Natural killer cell (primary cell): Measurements from ENCODE around the gene NELFE. TPM values are rescaled to one million over a fixed set of nuclear protein-coding genes. Genes with fewer than 3 reads are reported as not detected.

Experiments
- ATAC-seq, 3 donors: fragments of 150-1000 bp in 2 of 3; fragments of 200-7000 bp in 1 of 3; cut with Tn5 transposase; 1 replicate in 1 of 3; 2 replicates in 2 of 3; pipeline ENCODE4 v1.10.0; 2021; ENCODE audit warnings: mild to moderate bottlenecking in 2 of 3, moderate library complexity in 2 of 3
- DNase-seq, 2 donors: peaks; one replicate each; pipeline versions ENCODE4 v3.0.0 to v3.0.0-alpha.2; 2013 to 2021; ENCODE audit warnings: mixed read lengths in 1 of 2
- H3K27ac ChIP-seq: one replicate; pipeline ENCODE4 v1.5.1; 2013; ENCODE audit warnings: mild to moderate bottlenecking, low read length
- H3K27me3 ChIP-seq: one replicate; pipeline ENCODE4 v1.6.1; 2013; ENCODE audit warnings: low read length; ENCODE audit not compliant: control insufficient read depth, insufficient read depth
- H3K36me3 ChIP-seq: one replicate; pipeline ENCODE4 v1.6.1; 2013; ENCODE audit warnings: low read length; ENCODE audit not compliant: control insufficient read depth, insufficient read depth
- H3K4me1 ChIP-seq: one replicate; pipeline ENCODE4 v1.6.1; 2013; ENCODE audit warnings: low read length; ENCODE audit not compliant: control insufficient read depth, insufficient read depth
- H3K4me3 ChIP-seq: one replicate; pipeline ENCODE4 v1.5.1; 2013; ENCODE audit warnings: low read length
- H3K9me3 ChIP-seq: one replicate; pipeline ENCODE4 v1.6.1; 2013; ENCODE audit warnings: low read length; ENCODE audit not compliant: control insufficient read depth, insufficient read depth
- H3K27ac Mint-ChIP-seq, 2 donors: one replicate each; pipeline ENCODE4 v1.8.0; 2022; ENCODE audit warnings: mild to moderate bottlenecking in 2 of 2, mixed read lengths in 2 of 2, moderate library complexity in 1 of 2
- H3K27me3 Mint-ChIP-seq, 2 donors: one replicate each; pipeline ENCODE4 v1.8.0; 2022; ENCODE audit warnings: low read depth in 2 of 2, mixed read lengths in 2 of 2
- H3K36me3 Mint-ChIP-seq: one replicate; pipeline ENCODE4 v1.8.0; 2022; ENCODE audit warnings: mixed read lengths
- H3K4me1 Mint-ChIP-seq, 2 donors: one replicate each; pipeline ENCODE4 v1.8.0; 2022; ENCODE audit warnings: mixed read lengths in 2 of 2
- H3K4me3 Mint-ChIP-seq: one replicate; pipeline ENCODE4 v1.8.0; 2022; ENCODE audit warnings: mild to moderate bottlenecking, moderate library complexity, mixed read lengths
- H3K9me3 Mint-ChIP-seq, 2 donors: one replicate each; pipeline ENCODE4 v1.8.0; 2022; ENCODE audit warnings: mixed read lengths in 2 of 2
- WGBS: methylation state at CpG from one replicate; pipeline ENCODE4 v1.1.7; 2013; ENCODE audit warnings: missing lambda C conversion rate; ENCODE audit not compliant: insufficient coverage; 5-methylcytosine and 5-hydroxymethylcytosine counted together
- intact Hi-C: fragments of 100-400 bp; cut with micrococcal nuclease; formaldehyde crosslinking; loops from one replicate; pipeline ENCODE4 v1.14.2; 2022
- total RNA-seq, 4 donors: library from RNA; stranded (reverse); fragments of 120-200 nt in 1 of 4; gene quantifications; one replicate each; pipeline versions ENCODE4 v1.2.3 to v1.2.4, GENCODE V29; 2013 to 2022
- TF ChIP-seq, protein P1 (sequence below): fragments of 200-600 bp; IDR thresholded peaks from one replicate; pipeline ENCODE4 v1.8.0; 2022; ENCODE audit warnings: antibody characterized with exemption

The NELFE gene
- total RNA-seq, 3 donors from 2014 or later (not counting 1 experiment from before 2014, with no cell fraction given) = 52.6 to 62.3 (median 56.3) TPM

DNA sequence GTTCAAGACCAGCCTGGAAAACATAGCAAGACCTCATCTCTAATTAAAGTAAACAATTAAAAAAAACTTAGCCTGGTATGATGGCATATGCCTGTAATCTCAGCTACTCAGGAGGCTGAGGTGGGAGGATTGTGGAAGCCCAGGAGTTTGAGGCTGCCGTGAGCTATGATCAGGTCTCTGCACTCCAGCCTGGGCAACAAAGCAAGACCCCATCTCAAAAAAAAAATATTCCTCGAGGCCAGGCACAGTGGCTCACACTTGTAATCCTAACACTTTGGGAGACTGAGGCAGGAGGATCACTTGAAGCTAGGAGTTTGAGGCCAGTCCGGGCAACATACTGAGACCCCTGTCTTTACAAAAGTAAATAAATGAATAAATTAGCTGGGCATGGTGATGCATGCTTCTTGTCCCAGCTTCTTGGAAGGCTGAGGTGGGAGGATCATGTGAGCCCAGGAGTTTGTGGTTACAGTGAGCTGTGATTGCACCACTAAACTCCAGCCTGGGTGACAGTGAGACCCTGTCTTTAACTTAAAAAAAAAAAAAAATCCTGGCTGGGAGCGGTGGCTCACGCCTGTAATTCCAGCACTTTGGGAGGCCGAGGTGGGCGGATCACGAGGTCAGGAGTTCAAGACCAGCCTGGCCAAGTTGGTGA lies 40.6 kb downstream of the NELFE start:
- H3K4me3 Mint-ChIP-seq = no peak overlapping the region
- H3K4me1 ChIP-seq = no peaks in the 10 kb centered on the region
- WGBS = 91% methylated on average over 8 of the region's 8 CpGs
- no peaks in the 10 kb centered on the region for H3K9me3 Mint-ChIP-seq
- no peaks in the 10 kb centered on the region for H3K36me3 ChIP-seq
- no peak for ATAC-seq
- DNase-seq = no peak
- no peaks in the 10 kb centered on the region for H3K36me3 Mint-ChIP-seq
- no peaks in the 10 kb centered on the region for H3K4me1 Mint-ChIP-seq
- H3K27ac Mint-ChIP-seq = no peak overlapping the region
- peaks cover 4 to 10% of the 10 kb centered on the region in 2 donors for H3K27me3 Mint-ChIP-seq
- TF ChIP-seq, protein P1, sequence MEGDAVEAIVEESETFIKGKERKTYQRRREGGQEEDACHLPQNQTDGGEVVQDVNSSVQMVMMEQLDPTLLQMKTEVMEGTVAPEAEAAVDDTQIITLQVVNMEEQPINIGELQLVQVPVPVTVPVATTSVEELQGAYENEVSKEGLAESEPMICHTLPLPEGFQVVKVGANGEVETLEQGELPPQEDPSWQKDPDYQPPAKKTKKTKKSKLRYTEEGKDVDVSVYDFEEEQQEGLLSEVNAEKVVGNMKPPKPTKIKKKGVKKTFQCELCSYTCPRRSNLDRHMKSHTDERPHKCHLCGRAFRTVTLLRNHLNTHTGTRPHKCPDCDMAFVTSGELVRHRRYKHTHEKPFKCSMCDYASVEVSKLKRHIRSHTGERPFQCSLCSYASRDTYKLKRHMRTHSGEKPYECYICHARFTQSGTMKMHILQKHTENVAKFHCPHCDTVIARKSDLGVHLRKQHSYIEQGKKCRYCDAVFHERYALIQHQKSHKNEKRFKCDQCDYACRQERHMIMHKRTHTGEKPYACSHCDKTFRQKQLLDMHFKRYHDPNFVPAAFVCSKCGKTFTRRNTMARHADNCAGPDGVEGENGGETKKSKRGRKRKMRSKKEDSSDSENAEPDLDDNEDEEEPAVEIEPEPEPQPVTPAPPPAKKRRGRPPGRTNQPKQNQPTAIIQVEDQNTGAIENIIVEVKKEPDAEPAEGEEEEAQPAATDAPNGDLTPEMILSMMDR = no peak
- no peak overlapping the region for H3K4me3 ChIP-seq
- H3K9me3 ChIP-seq = no peaks in the 10 kb centered on the region
- intact Hi-C loops = no loop called here
- no peaks in the 10 kb centered on the region for H3K27me3 ChIP-seq
- H3K27ac ChIP-seq = no peak overlapping the region

DNA sequence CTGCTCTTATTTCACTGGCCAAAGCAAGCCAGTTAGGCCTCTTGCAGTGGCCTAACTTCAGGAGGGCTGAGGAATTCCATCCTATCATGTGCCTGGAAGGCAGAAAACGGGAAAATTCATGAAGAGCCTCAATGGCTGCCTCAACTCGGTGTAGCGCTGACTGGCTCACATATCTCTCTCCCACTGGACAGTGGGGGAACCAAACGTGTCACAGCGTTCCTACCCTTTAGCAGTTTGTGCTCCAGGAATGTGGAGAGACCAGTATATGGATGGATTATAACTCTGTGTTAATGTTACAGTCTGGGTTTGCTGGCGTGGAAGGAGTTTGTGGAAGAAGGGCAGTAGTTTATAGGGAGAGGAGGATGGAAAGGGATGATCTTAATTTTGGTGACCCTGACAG lies 43.0 kb downstream of the NELFE start:
- Mint-ChIP-seq H3K27me3 (peaks cover 7 to 10% of the 10 kb centered on the region in 2 donors), H3K4me3 (no peak overlapping the region), H3K27ac (no peak overlapping the region), H3K4me1 (no peaks in the 10 kb centered on the region), H3K9me3 (no peaks in the 10 kb centered on the region), H3K36me3 (no peaks in the 10 kb centered on the region)
- no peaks in the 10 kb centered on the region for H3K9me3 ChIP-seq
- TF ChIP-seq, protein P1 = no peak
- intact Hi-C loops = no loop called here
- no peak for DNase-seq
- H3K4me3 ChIP-seq = no peak overlapping the region
- H3K27me3 ChIP-seq = no peaks in the 10 kb centered on the region
- 89% methylated on average over 6 of the region's 6 CpGs for WGBS
- no peak overlapping the region for H3K27ac ChIP-seq
- no peaks in the 10 kb centered on the region for H3K36me3 ChIP-seq
- no peaks in the 10 kb centered on the region for H3K4me1 ChIP-seq
- no peak for ATAC-seq

DNA sequence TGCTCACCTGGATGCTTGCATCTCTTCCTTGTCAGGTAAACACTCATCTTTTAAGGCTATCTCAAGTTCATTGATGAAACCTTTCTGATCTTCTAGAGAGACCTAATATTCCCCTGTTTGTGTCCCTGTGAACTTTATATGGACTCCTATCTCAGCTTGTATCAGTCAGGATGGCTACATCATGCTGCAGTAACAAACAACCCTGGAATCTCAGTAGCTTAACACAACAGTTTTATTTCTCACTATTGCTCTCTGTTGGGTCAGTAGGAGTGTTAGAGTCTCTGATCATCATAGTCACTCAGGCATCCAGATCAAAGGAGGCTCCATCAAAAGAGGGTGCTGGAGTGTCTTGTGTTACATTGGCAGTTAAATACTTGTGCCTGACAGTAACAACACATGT lies 43.4 kb downstream of the NELFE start:
- Mint-ChIP-seq H3K27ac (no peak overlapping the region), H3K9me3 (no peaks in the 10 kb centered on the region), H3K27me3 (peaks cover 7 to 10% of the 10 kb centered on the region in 2 donors), H3K4me3 (no peak overlapping the region), H3K4me1 (no peaks in the 10 kb centered on the region), H3K36me3 (no peaks in the 10 kb centered on the region)
- no peaks in the 10 kb centered on the region for H3K36me3 ChIP-seq
- no peaks in the 10 kb centered on the region for H3K27me3 ChIP-seq
- H3K4me3 ChIP-seq = no peak overlapping the region
- no peaks in the 10 kb centered on the region for H3K4me1 ChIP-seq
- H3K9me3 ChIP-seq = no peaks in the 10 kb centered on the region
- no peak overlapping the region for H3K27ac ChIP-seq
- DNase-seq (no peak), ATAC-seq (no peak)
- intact Hi-C loops = no loop called here
- TF ChIP-seq, protein P1 = no peak
